ENCODE measurements around the gene MIR17HG.

- TF ChIP-seq CTCF (conservative IDR thresholded peaks at IDR 0.05) (no peak), EZH2 (IDR thresholded peaks at IDR 0.05; ENCODE audit: low read depth) (no peak)
Measured at GRCh38 chr13:91318886-91319285, 28.6 kb upstream of the MIR17HG start.
